ENCODE data around the gene FAM156B.
"Not testable (repeated sequence)": the region's sequence is repeated elsewhere in the genome, so short reads cannot be mapped to it uniquely, and the experiment has no call there.

FAM156B gene

GRCh38 chrX:52923781-52924241 is 26.7 kb downstream of the FAM156B start:
- peak in 3 of 51 donors; percentile 1 to 3 (median 2) for DNase-seq

- DNase-seq, result not testable (repeated sequence)
Observed at GRCh38 chrX:52930214-52930613, 33.1 kb downstream of the FAM156B start.

GRCh38 chrX:52933213-52933612 is 36.1 kb downstream of the FAM156B start:
- DNase-seq, result no peak

- no peak for DNase-seq
Observed at GRCh38 chrX:52933976-52934703, 37.0 kb downstream of the FAM156B start.

GRCh38 chrX:52934704-52935469 is 37.8 kb downstream of the FAM156B start:
- peak; percentile 54 to 100 (median 86) for DNase-seq

GRCh38 chrX:52935470-52935784 is 38.3 kb downstream of the FAM156B start:
- not testable (repeated sequence) for DNase-seq

- DNase-seq, result not testable (repeated sequence)
Observed at GRCh38 chrX:52940704-52941103, 43.6 kb downstream of the FAM156B start.

- DNase-seq, result not testable (repeated sequence)
Observed at GRCh38 chrX:52941728-52942127, 44.6 kb downstream of the FAM156B start.

- DNase-seq, result not testable (repeated sequence)
Observed at GRCh38 chrX:52945838-52946494, 48.8 kb downstream of the FAM156B start.

GRCh38 chrX:52947501-52947900 is 50.4 kb downstream of the FAM156B start:
- not testable (repeated sequence) for DNase-seq

- not testable (repeated sequence) for DNase-seq
Observed at GRCh38 chrX:52948265-52948664, 51.1 kb downstream of the FAM156B start.

GRCh38 chrX:52949325-52949724 is 52.2 kb downstream of the FAM156B start:
- DNase-seq, result not testable (repeated sequence)

GRCh38 chrX:52949884-52950283 is 52.8 kb downstream of the FAM156B start:
- not testable (repeated sequence) for DNase-seq
